Pancreas (tissue), 8 donors: Measurements from ENCODE around the gene COIL. TPM values are rescaled to one million over a fixed set of nuclear protein-coding genes. Genes with fewer than 3 reads are reported as not detected.

Experiments
- polyA plus RNA-seq, 2 donors: library from polyadenylated mRNA; stranded (reverse); fragments of 200-250 nt; gene quantifications; one replicate each; pipeline ENCODE4 v1.2.3, GENCODE V29; 2013
- total RNA-seq, 6 donors: library from RNA; stranded (reverse); fragmentation: NEBNext Ultra II Directional in 4 of 6; extraction: Animal tissue kit (Norgen Biotek cat#: 25700) in 4 of 6; gene quantifications; one replicate each; pipeline versions ENCODE4 v1.2.1 to v1.2.4, GENCODE V29; 2021 to 2023
- donor health status: healthy with polysubstance abuse.
- donor health status: DM: no; HTN: no; CAD: no; lungs with moderate emphysema.
- donor health status: DM: no; HTN: no; CAD: no.
- donor health status: Bipolar disorder and iron deficiency.
- donor health status: DM: yes; HTN: yes; CAD: no.
- donor health status: DM: no; HTN: no; CAD: no.
- donor health status: DM: no; HTN: no; CAD: no.
- donor health status: DM: yes; HTN: yes; CAD: no.

COIL gene
- total and polyA plus RNA-seq, 8 donors: 3.6 to 8.6 (median 6.3) TPM

Other genes starting within 250 kb of the COIL start
- gene C17orf67, start 127.1 kb downstream of the COIL start, total RNA-seq: 1 to 10 TPM; 1.0 to 2.1 (median 1.6) TPM
- gene C17orf67, start 127.1 kb downstream of the COIL start, polyA plus RNA-seq: 1 to 10 TPM; 3.2 to 9.6 TPM
- 1 to 10 TPM; 3.9 to 7.6 (median 4.4) TPM for gene DGKE, start 126.9 kb downstream of the COIL start, total RNA-seq
- gene DGKE, start 126.9 kb downstream of the COIL start, polyA plus RNA-seq: 1 to 10 TPM; 1.8 to 5.2 TPM
- gene TRIM25, start 47.0 kb downstream of the COIL start, total RNA-seq: 10 to 100 TPM; 19.8 to 39.4 (median 21.7) TPM
- 10 to 100 TPM; 12.2 to 17.3 TPM for gene TRIM25, start 47.0 kb downstream of the COIL start, polyA plus RNA-seq
- 10 to 100 TPM in 3 of 6 donors, 1 to 10 TPM in 3; 6.6 to 37.2 (median 10.9) TPM for gene SCPEP1, start 17.1 kb upstream of the COIL start, total RNA-seq
- gene SCPEP1, start 17.1 kb upstream of the COIL start, polyA plus RNA-seq: 10 to 100 TPM; 21.9 to 35.8 TPM
- gene AKAP1, start 124.2 kb upstream of the COIL start, total RNA-seq: 10 to 100 TPM; 13.9 to 23.8 (median 18.0) TPM
- gene AKAP1, start 124.2 kb upstream of the COIL start, polyA plus RNA-seq: 10 to 100 TPM in 1 of 2 donors, 1 to 10 TPM in 1; 9.8 to 12.8 TPM